H1 (cell line): Measurements from ENCODE around the gene SAXO1. TPM values are rescaled to one million over a fixed set of nuclear protein-coding genes. Genes with fewer than 3 reads are reported as not detected.

ENCODE experiments used
- MAFK ChIP-seq: IDR thresholded peaks from 2 replicates; pipeline ENCODE4 v1.6.1; 2012; ENCODE audit warnings: low read depth, mild to moderate bottlenecking, improper control_type of control experiment, low read length
- POLR2A ChIP-seq, 2 experiments: IDR thresholded peaks; 1 replicate in 1 of 2; 2 replicates in 1 of 2; pipeline ENCODE4 v1.6.1; 2011; ENCODE audit warnings: low read depth in 2 of 2, low read length in 2 of 2, mild to moderate bottlenecking in 2 of 2; ENCODE audit errors: control extremely low read depth in 1 of 2
- RBBP5 ChIP-seq: IDR thresholded peaks from 2 replicates; pipeline ENCODE4 v1.7.1; 2012; ENCODE audit warnings: low read depth, mild to moderate bottlenecking, inconsistent platforms, low read length, moderate library complexity, borderline replicate concordance
- TCF12 ChIP-seq: IDR thresholded peaks from 2 replicates; pipeline ENCODE4 v1.6.1; 2011; ENCODE audit warnings: low read depth, mild to moderate bottlenecking, low read length
- polyA plus RNA-seq, 7 experiments: library from polyadenylated mRNA; depleted of rRNA in 3 of 7; stranded (reverse) in 5 of 7; unstranded in 2 of 7; fragments of >200 nt in 5 of 7; fragments of 200-250 nt in 2 of 7; gene quantifications; 1 replicate in 5 of 7; 2 replicates in 1 of 7; 4 replicates in 1 of 7; pipeline versions ENCODE4 v1.2.1 to v1.2.3, GENCODE V29; 2011 to 2013; ENCODE audit warnings: missing spikeins in 2 of 7, mixed read lengths in 2 of 7
- total RNA-seq: library from RNA; stranded (reverse); fragmentation: NEBNext Ultra II Directional; extraction: Animal tissue kit (Norgen Biotek cat#: 25700); gene quantifications from 2 replicates; pipeline ENCODE4 v1.2.1, GENCODE V29; 2021

SAXO1 gene
- total and polyA plus RNA-seq, 2 of the 8 experiments (the other 6 are each of a cell fraction or from before 2014, with no cell fraction given) = 0.11 to 0.20 TPM

- TF ChIP-seq TCF12 (no peak), RBBP5 (no peak), MAFK (no peak), POLR2A (IDR thresholded peaks at IDR 0.05; ENCODE audit: control extremely low read depth in 1 of 2, low read depth in 2 of 2, low read length in 2 of 2) (no peak)
Observed at GRCh38 chr9:19000133-19000532, 32.9 kb downstream of the SAXO1 start (continued).
